GM12878 (cell line): ENCODE results near the gene ZDHHC14. TPM values are rescaled to one million over a fixed set of nuclear protein-coding genes. Genes with fewer than 3 reads are reported as not detected.

ENCODE experiments used
- ATAC-seq: fragments of 200-7000 bp; cut with Tn5 transposase; 3 replicates; pipeline ENCODE4 v1.9.1; 2020; ENCODE audit warnings: mild to moderate bottlenecking, moderate library complexity
- BruUV-seq: library from RNA; stranded (reverse); fragments of 400-500 nt; replicated peaks from 2 replicates; lab custom pipeline; 2021; lab: Mats Ljungman, UMichigan
- CTCF ChIA-PET: fragments of 300-600 bp; sonication (Branson Sonifier 250); formaldehyde crosslinking; extraction: SDS; loops from one replicate; lab custom pipeline; 2021; ENCODE audit warnings: inconsistent platforms; lab: Yijun Ruan, JAX
- POLR2A ChIA-PET: fragments of 350-600 bp; formaldehyde crosslinking; extraction: SDS; loops from one replicate; lab custom pipeline; 2021; ENCODE audit warnings: inconsistent platforms; lab: Charles Lee
- RAD21 ChIA-PET: fragments of 300-600 bp; sonication (Branson Sonifier 250); formaldehyde crosslinking; loops from one replicate; lab custom pipeline; 2023; ENCODE audit warnings: antibody characterized with exemption; ENCODE audit not compliant: unreplicated experiment; lab: Charles Lee
- SMC1A ChIA-PET: fragments of 300-600 bp; sonication (Branson Sonifier 250); formaldehyde crosslinking; loops from one replicate; lab custom pipeline; 2023; ENCODE audit not compliant: unreplicated experiment, uncharacterized antibody; lab: Charles Lee
- DNase-seq: peaks from one replicate; pipeline ENCODE4 v3.0.0-alpha.2; 2011; ENCODE audit warnings: low read depth, low spot score
- FAIRE-seq: peaks from 3 replicates; lab custom pipeline; 2011; peaks lifted over from hg19 to GRCh38; lab: Jason Lieb, UNC
- H2AFZ ChIP-seq: 2 replicates; pipeline ENCODE4 v1.6.0; 2011; ENCODE audit warnings: low read depth, low read length, control low read depth; ENCODE audit not compliant: control insufficient read depth
- H3K27ac ChIP-seq: 2 replicates; pipeline ENCODE4 v1.5.1; 2011; ENCODE audit warnings: control low read depth; ENCODE audit not compliant: control insufficient read depth, insufficient read depth
- H3K27me3 ChIP-seq, 2 experiments: replicated peaks in 1 of 2; 2 replicates each; pipeline versions ENCODE4 v1.6.0 to v1.6.1; 2011; ENCODE audit warnings: low read length in 1 of 2; ENCODE audit not compliant: control insufficient read depth in 2 of 2, insufficient read depth in 2 of 2
- H3K36me3 ChIP-seq, 2 experiments: 2 replicates each; pipeline ENCODE4 v1.5.1; 2011; ENCODE audit warnings: low read length in 1 of 2; ENCODE audit not compliant: control insufficient read depth in 2 of 2, insufficient read depth in 2 of 2
- H3K4me1 ChIP-seq: 2 replicates; pipeline ENCODE4 v1.6.1; 2011; ENCODE audit warnings: mild to moderate bottlenecking, low read length, moderate library complexity, mixed read lengths; ENCODE audit not compliant: control insufficient read depth, insufficient read depth
- H3K4me2 ChIP-seq: 2 replicates; pipeline ENCODE4 v1.6.0; 2011; ENCODE audit warnings: control low read depth; ENCODE audit not compliant: control insufficient read depth, insufficient read depth
- H3K4me3 ChIP-seq: fragments of 200-600 bp; sonication (generic); 2 replicates; pipeline ENCODE4 v1.5.1; 2016
- H3K79me2 ChIP-seq: 2 replicates; pipeline ENCODE4 v1.6.0; 2011; ENCODE audit warnings: low read length; ENCODE audit not compliant: control insufficient read depth, insufficient read depth
- H3K9ac ChIP-seq: 2 replicates; pipeline ENCODE4 v1.8.0; 2011; ENCODE audit warnings: low read length, control low read depth, mixed read lengths; ENCODE audit not compliant: control insufficient read depth, insufficient read depth
- H3K9me3 ChIP-seq: replicated peaks from 3 replicates; pipeline ENCODE4 v1.5.1; 2011; ENCODE audit warnings: mild to moderate bottlenecking, low read length; ENCODE audit not compliant: control insufficient read depth, insufficient read depth
- H4K20me1 ChIP-seq: 2 replicates; pipeline ENCODE4 v1.6.0; 2011; ENCODE audit not compliant: control insufficient read depth, insufficient read depth
- CBFB ChIP-seq: IDR thresholded peaks from 2 replicates; pipeline ENCODE4 v1.6.1; 2016; ENCODE audit warnings: antibody characterized with exemption, low read depth
- CREB1 ChIP-seq: IDR thresholded peaks from 2 replicates; pipeline ENCODE4 v1.6.1; 2012; ENCODE audit warnings: low read depth, mild to moderate bottlenecking, inconsistent platforms
- DPF2 ChIP-seq: fragments of 450-650 bp; IDR thresholded peaks from 2 replicates; pipeline ENCODE4 v1.6.1; 2017; ENCODE audit warnings: mild to moderate bottlenecking
- EP300 ChIP-seq, 2 experiments: fragments of 150-350 bp in 1 of 2; IDR thresholded peaks; 2 replicates each; pipeline ENCODE4 v1.6.1; 2011 to 2012; ENCODE audit warnings: low read depth in 2 of 2, low read length in 2 of 2, borderline replicate concordance in 1 of 2, improper control_type of control experiment in 1 of 2, inconsistent platforms in 1 of 2; ENCODE audit not compliant: control insufficient read depth in 1 of 2
- JUND ChIP-seq: IDR thresholded peaks from 2 replicates; pipeline ENCODE4 v1.6.1; 2012; ENCODE audit warnings: low read depth, mild to moderate bottlenecking, low read length, improper control_type of control experiment, moderate library complexity
- LARP7 ChIP-seq: fragments of 450-650 bp; IDR thresholded peaks from 2 replicates; pipeline ENCODE4 v1.6.1; 2017; ENCODE audit warnings: mild to moderate bottlenecking
- NRF1 ChIP-seq: conservative IDR thresholded peaks from 2 replicates; pipeline ENCODE4 v1.6.1; 2011; ENCODE audit warnings: mild to moderate bottlenecking, low read depth, low read length, improper control_type of control experiment
- PAX5 ChIP-seq: IDR thresholded peaks from 2 replicates; pipeline ENCODE4 v1.6.1; 2011; ENCODE audit warnings: low read depth, low read length, borderline replicate concordance
- POU2F2 ChIP-seq: IDR thresholded peaks from 3 replicates; pipeline ENCODE4 v1.6.1; 2011; ENCODE audit warnings: low read depth, mild to moderate bottlenecking, low read length, borderline replicate concordance
- SUPT20H ChIP-seq: IDR thresholded peaks from 2 replicates; pipeline ENCODE4 v1.6.1; 2011; ENCODE audit warnings: low read depth, mild to moderate bottlenecking, low read length, moderate library complexity, borderline replicate concordance; ENCODE audit not compliant: control insufficient read depth
- WGBS: methylation state at CpG from one replicate; pipeline ENCODE4 v1.1.6; 2016; ENCODE audit warnings: low lambda C conversion rate; ENCODE audit not compliant: insufficient replicate concordance, insufficient coverage; ENCODE audit errors: missing lambda C conversion rate; 5-methylcytosine and 5-hydroxymethylcytosine counted together
- in situ Hi-C: fragments of 300-500 bp; cut with MboI; formaldehyde crosslinking; loops from 9 replicates; pipeline ENCODE4 v1.14.3; 2018; ENCODE audit warnings: mixed read lengths
- intact Hi-C: fragments of 100-400 bp; cut with micrococcal nuclease; formaldehyde crosslinking; loops from one replicate; pipeline ENCODE4 v1.14.2; 2022; ENCODE audit not compliant: unreplicated experiment
- polyA plus RNA-seq, 11 experiments: library from polyadenylated mRNA; depleted of rRNA in 4 of 11; unstranded in 6 of 11; stranded (reverse) in 5 of 11; fragments of >200 nt; fragmentation: Nextera tagmentation in 4 of 11; fragmentation: Illumina TruSeq in 1 of 11; extraction: Ambion mirVana in 4 of 11; extraction: Trizol in 1 of 11; gene quantifications; 1 replicate in 1 of 11; 2 replicates in 10 of 11; pipeline versions ENCODE4 v1.2.1 to v1.2.3, GENCODE V29; 2011 to 2016; ENCODE audit warnings: inconsistent platforms in 2 of 11, missing spikeins in 2 of 11, low read depth in 1 of 11
- total RNA-seq, 4 experiments: library from RNA; depleted of rRNA in 3 of 4; stranded (reverse); fragments of >200 nt in 3 of 4; fragmentation: Illumina TruSeq in 1 of 4; extraction: Trizol in 1 of 4; gene quantifications; 2 replicates each; pipeline versions ENCODE4 v1.2.1 to v1.2.3, GENCODE V29; 2013 to 2021
- TF ChIP-seq, protein P1 (sequence below): fragments of 450-650 bp; IDR thresholded peaks from 2 replicates; pipeline ENCODE4 v1.6.1; 2017; ENCODE audit warnings: mild to moderate bottlenecking, moderate library complexity
- TF ChIP-seq, protein P2 (sequence below): IDR thresholded peaks from 2 replicates; pipeline ENCODE4 v1.6.1; 2012; ENCODE audit warnings: low read length, inconsistent platforms
- TF ChIP-seq, protein P3 (sequence below): IDR thresholded peaks from 2 replicates; pipeline ENCODE4 v1.6.1; 2011; ENCODE audit warnings: mild to moderate bottlenecking, low read depth, low read length, moderate library complexity; ENCODE audit not compliant: insufficient replicate concordance
- TF ChIP-seq, protein P4 (sequence below): fragments of 450-650 bp; IDR thresholded peaks from 2 replicates; pipeline ENCODE4 v1.6.1; 2016; ENCODE audit warnings: mild to moderate bottlenecking

The ZDHHC14 gene
- total and polyA plus RNA-seq, 10 of the 15 experiments (the other 5 are each of a cell fraction or from before 2014, with no cell fraction given): 0.15 to 16.0 (median 0.76) TPM; not detected in 1

DNA sequence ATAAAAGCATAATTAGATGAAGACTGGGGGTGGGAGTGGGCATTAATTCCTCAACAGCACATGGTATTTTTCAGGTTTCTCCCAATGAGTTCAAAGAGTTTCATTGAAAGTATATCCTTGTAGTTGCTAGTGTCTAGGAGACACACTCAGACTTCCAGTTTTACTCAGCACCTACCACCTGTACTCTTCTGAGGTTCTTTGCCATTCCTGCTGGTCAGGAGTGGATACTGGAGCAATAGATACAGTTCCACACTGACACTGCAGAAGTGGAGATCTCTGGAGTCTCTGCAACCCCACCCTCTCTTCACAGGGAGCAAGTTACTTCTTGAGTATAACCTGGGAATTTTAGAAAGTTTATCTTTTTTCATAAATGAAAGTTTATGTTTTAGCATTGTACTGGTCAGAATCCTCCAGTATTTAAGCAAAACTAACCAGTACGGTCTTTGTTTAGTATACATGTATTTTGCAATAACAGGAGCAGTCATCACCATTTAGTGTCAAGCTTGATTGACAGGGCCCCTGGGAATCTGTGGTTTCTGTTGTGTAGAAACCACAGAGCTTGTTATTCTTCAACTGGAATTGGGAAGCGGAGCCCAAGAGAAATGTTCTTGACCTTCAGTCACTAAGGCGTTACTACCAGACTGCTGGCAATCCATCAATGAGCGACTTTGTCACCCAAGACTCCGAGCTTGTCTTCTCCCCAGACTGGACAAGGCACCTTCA lies 148.1 kb downstream of the ZDHHC14 start:
- no peak overlapping the region for H3K4me2 ChIP-seq
- ATAC-seq: no peak
- H3K36me3 ChIP-seq: peaks cover 0 to 2% of the 10 kb centered on the region in 2 experiments; a peak in 1 of 4 replicates
- in situ Hi-C loops: no loop called here
- no peaks in the 10 kb centered on the region for H3K27me3 ChIP-seq
- no peaks in the 10 kb centered on the region for H4K20me1 ChIP-seq
- 97% methylated on average over 5 of the region's 5 CpGs for WGBS
- DNase-seq: no peak
- no peak overlapping the region for H3K4me3 ChIP-seq
- H3K9ac ChIP-seq: no peak overlapping the region
- peaks cover 4% of the 10 kb centered on the region; the same call in 2 of the 3 replicates for H3K9me3 ChIP-seq
- POLR2A ChIA-PET: interaction anchor here (0.8 kb wide), 1 partner anchor 8 kb away, joined by 3 read pairs; no protein-coding TSS in a partner anchor
- H3K27ac ChIP-seq: no peak overlapping the region
- intact Hi-C loops: loop anchor here (5.0 kb wide), 1 partner anchor 33 kb away; no protein-coding TSS in a partner anchor
- CTCF ChIA-PET: interaction anchor here (1.0 to 6.9 kb wide), 4 partner anchors 13 to 142 kb away, joined by 3 to 40 read pairs (median 6); no protein-coding TSS in a partner anchor
- H3K79me2 ChIP-seq: no peaks in the 10 kb centered on the region
- SMC1A ChIA-PET: interaction anchor here (0.7 to 7.1 kb wide), 14 partner anchors 11 to 235 kb away, joined by 3 to 71 read pairs (median 4); no protein-coding TSS in a partner anchor
- H2AFZ ChIP-seq: no peak overlapping the region
- no TSS peak for BruUV-seq
- no peak for FAIRE-seq
- no peaks in the 10 kb centered on the region for H3K4me1 ChIP-seq
- RAD21 ChIA-PET: interaction anchor here (0.8 to 1.5 kb wide), 5 partner anchors 9 to 67 kb away, joined by 3 to 10 read pairs (median 4); no protein-coding TSS in a partner anchor
- no peak for TF ChIP-seq PAX5
- no peak for TF ChIP-seq JUND
- no peak for TF ChIP-seq SUPT20H
- no peak for TF ChIP-seq CREB1
- no peak for TF ChIP-seq NRF1
- TF ChIP-seq EP300 (IDR thresholded peaks at IDR 0.05; ENCODE audit: borderline replicate concordance in 1 of 2, control insufficient read depth in 1 of 2, low read depth in 2 of 2, low read length in 2 of 2): no peak
- TF ChIP-seq, protein P1, sequence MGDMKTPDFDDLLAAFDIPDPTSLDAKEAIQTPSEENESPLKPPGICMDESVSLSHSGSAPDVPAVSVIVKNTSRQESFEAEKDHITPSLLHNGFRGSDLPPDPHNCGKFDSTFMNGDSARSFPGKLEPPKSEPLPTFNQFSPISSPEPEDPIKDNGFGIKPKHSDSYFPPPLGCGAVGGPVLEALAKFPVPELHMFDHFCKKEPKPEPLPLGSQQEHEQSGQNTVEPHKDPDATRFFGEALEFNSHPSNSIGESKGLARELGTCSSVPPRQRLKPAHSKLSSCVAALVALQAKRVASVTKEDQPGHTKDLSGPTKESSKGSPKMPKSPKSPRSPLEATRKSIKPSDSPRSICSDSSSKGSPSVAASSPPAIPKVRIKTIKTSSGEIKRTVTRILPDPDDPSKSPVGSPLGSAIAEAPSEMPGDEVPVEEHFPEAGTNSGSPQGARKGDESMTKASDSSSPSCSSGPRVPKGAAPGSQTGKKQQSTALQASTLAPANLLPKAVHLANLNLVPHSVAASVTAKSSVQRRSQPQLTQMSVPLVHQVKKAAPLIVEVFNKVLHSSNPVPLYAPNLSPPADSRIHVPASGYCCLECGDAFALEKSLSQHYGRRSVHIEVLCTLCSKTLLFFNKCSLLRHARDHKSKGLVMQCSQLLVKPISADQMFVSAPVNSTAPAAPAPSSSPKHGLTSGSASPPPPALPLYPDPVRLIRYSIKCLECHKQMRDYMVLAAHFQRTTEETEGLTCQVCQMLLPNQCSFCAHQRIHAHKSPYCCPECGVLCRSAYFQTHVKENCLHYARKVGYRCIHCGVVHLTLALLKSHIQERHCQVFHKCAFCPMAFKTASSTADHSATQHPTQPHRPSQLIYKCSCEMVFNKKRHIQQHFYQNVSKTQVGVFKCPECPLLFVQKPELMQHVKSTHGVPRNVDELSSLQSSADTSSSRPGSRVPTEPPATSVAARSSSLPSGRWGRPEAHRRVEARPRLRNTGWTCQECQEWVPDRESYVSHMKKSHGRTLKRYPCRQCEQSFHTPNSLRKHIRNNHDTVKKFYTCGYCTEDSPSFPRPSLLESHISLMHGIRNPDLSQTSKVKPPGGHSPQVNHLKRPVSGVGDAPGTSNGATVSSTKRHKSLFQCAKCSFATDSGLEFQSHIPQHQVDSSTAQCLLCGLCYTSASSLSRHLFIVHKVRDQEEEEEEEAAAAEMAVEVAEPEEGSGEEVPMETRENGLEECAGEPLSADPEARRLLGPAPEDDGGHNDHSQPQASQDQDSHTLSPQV: 0 out of 2 replicates have a peak, but pooled peaks have one; percentile 5
- TF ChIP-seq, protein P2, sequence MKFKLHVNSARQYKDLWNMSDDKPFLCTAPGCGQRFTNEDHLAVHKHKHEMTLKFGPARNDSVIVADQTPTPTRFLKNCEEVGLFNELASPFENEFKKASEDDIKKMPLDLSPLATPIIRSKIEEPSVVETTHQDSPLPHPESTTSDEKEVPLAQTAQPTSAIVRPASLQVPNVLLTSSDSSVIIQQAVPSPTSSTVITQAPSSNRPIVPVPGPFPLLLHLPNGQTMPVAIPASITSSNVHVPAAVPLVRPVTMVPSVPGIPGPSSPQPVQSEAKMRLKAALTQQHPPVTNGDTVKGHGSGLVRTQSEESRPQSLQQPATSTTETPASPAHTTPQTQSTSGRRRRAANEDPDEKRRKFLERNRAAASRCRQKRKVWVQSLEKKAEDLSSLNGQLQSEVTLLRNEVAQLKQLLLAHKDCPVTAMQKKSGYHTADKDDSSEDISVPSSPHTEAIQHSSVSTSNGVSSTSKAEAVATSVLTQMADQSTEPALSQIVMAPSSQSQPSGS: no peak
- TF ChIP-seq LARP7: no peak
- TF ChIP-seq DPF2: peak; percentile 52; the same call in 1 of the 2 replicates
- no peak for TF ChIP-seq POU2F2
- TF ChIP-seq, protein P3, sequence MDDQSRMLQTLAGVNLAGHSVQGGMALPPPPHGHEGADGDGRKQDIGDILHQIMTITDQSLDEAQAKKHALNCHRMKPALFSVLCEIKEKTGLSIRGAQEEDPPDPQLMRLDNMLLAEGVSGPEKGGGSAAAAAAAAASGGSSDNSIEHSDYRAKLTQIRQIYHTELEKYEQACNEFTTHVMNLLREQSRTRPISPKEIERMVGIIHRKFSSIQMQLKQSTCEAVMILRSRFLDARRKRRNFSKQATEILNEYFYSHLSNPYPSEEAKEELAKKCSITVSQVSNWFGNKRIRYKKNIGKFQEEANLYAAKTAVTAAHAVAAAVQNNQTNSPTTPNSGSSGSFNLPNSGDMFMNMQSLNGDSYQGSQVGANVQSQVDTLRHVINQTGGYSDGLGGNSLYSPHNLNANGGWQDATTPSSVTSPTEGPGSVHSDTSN: peak; percentile 50
- TF ChIP-seq, protein P4, sequence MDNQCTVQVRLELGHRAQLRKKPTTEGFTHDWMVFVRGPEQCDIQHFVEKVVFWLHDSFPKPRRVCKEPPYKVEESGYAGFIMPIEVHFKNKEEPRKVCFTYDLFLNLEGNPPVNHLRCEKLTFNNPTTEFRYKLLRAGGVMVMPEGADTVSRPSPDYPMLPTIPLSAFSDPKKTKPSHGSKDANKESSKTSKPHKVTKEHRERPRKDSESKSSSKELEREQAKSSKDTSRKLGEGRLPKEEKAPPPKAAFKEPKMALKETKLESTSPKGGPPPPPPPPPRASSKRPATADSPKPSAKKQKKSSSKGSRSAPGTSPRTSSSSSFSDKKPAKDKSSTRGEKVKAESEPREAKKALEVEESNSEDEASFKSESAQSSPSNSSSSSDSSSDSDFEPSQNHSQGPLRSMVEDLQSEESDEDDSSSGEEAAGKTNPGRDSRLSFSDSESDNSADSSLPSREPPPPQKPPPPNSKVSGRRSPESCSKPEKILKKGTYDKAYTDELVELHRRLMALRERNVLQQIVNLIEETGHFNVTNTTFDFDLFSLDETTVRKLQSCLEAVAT: peak; percentile 25; the same call in 1 of the 2 replicates
- no peak for TF ChIP-seq CBFB
